Hematopoietic multipotent progenitor cell treated with erythropoietin and hydrocortisone succinate and interleukin-3 and kit ligand, for 6 days (in vitro differentiated cells): ENCODE results near the gene DNAJC5.

Experiments
- DNase-seq: peaks from one replicate; pipeline ENCODE4 v3.0.0-alpha.2; 2015

DNAJC5 gene

DNA sequence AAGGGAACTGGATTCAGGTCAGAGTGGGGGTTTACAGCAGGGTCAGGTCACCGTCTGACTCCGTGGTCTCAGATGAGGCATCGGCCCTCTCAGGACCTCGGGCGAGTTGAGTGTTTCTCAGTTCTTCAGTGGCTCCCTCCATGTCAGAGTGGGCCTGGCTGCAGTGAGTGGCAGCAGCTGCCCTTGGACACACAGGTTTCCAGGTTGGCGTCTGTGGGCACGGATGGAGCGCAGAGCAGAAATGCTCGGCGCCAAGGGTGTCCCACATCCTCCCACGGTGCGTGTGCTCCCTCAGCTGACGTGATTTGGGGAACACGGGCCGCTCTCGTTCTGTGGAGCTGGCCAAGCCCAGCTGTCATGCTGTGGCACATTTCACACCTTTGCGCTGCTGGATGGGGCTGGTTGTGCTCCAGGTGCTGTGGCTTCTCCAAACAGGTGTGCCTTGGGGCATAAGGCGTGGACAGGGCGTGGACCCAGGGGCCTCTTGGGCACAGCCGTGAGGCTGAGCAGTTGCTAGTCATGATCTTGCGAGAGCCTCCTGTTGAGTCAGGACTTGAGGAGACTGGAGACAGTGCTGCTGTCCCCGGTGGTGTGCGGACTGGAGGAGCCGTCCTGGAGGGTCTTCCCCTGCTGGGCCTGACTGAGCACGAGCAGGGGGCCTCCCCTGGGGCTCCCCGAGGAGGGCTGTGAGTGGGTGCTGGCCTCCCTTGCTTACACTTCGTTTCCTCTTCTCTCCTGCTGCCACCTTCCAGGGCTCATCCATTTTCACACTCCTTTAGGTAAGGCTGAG is 9.5 kb upstream of the DNAJC5 start:
- no peak for DNase-seq

DNA sequence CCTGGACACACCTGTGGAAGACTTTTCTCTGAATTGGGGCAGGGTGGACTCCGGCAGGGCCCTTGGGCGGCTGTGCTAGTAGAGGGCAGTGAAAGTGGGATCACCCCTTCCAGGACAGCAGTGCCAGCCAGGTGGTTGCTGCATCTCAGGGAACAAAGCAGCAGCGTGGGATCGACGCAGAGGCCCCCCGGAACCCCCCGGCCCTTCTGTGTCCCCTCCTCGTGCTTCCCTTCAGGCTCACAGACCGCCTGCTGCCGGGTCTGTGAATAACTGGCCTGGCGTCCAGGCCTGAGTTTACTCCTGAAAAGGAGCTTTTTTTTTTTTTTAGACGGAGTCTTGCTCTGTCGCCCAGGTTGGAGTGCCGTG is 8.9 kb upstream of the DNAJC5 start:
- no peak for DNase-seq

DNA sequence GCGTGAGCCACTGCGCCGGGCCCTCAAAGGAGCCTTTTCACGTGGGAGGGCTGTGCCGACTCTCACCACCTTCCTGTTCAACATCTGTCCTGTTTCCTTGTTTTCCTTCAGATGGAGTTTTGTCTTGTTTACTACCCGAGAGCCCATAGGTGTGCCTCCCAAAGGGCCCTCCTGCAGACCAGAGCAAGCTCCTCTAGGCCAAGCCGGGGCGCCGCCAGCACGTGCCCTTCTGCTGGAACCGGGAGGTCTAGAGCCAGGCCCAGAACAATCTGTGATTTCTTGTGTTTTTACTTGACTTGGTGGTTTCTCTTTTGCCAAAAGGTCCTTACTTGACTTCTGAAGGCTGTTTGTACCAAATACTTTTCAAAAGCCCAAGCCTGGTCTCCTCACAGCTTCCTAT is 8.0 kb upstream of the DNAJC5 start:
- DNase-seq: no peak

DNA sequence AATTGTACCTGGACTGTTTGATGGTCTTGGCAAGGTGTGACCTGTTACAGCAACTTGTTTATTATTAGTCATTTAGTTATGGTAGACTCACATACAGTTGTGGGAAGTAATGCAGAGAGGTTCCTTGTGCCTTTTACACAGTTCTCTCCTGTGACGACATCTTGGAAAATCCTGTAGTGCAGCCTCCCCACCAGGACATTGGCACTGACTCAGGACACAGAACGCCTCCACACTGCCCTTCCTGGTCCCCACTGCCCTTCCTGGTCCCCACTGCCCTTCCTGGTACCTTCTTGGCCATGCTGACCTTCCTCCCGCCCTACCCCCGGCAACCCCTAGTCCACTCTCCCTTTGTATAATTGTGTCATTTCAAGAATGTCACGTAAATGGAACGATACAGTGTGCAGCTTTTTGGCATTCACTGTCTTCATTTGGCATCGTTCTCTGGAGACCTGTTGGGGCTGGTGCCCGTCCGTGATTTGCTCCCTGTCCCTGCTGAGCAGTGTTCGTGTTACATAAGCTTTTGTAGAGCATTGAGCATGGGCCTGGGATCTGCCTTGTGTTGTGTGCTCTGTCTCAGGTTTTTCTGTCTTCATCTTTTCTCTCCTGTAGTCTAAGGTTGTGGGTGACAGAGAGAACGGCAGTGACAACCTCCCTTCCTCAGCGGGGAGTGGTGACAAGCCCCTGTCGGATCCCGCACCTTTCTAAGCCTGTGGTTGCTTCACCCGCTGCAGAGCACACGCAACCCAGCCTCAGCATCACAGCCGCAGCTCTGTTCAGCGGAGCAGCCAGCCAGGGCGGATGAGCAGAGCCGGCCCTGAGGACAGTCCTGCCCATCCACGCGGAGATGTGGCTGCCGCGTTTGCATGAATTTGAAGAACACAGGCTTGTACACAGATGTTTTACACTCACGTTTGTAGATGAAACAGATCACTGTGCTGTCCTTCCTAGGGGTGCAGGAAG is 5.4 kb upstream of the DNAJC5 start:
- no peak for DNase-seq

DNA sequence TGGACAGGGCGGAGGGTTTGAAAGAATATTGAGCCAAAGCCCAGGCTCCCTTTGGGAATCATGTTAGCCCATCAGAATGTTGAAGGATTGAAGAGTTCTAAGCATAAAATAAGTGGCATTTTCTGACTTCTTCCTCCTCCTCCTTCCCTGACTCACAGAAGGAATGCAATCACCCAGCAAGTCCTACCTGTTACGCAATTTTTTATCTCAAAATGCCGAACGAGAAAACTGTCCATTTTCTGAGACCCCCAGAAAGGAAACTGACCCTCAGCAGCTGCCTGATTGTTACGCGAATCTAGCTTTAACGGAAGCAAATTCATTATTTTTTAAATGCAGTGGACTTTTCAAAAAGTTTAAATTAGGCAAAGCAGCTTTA is 4.7 kb upstream of the DNAJC5 start:
- no peak for DNase-seq

DNA sequence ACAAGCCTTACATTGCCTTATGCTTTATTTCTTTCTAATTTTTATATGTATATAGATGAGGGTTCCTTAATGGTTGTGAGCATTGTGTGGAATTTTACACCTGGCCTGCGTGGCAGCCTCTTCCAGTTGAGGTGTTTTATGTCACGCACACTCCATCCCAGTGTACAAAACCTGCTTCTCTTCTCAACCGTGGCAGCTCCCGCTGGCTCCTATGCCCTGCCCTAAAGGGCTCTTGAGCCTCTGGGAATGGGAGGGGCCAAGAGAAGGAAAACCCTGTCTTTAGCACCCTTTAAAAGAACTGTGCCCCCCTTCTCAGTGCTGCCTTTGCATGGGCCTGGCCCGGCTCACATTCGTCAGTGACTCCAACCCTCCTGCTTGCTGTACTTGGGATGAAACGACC is 4.3 kb upstream of the DNAJC5 start:
- no peak for DNase-seq

DNA sequence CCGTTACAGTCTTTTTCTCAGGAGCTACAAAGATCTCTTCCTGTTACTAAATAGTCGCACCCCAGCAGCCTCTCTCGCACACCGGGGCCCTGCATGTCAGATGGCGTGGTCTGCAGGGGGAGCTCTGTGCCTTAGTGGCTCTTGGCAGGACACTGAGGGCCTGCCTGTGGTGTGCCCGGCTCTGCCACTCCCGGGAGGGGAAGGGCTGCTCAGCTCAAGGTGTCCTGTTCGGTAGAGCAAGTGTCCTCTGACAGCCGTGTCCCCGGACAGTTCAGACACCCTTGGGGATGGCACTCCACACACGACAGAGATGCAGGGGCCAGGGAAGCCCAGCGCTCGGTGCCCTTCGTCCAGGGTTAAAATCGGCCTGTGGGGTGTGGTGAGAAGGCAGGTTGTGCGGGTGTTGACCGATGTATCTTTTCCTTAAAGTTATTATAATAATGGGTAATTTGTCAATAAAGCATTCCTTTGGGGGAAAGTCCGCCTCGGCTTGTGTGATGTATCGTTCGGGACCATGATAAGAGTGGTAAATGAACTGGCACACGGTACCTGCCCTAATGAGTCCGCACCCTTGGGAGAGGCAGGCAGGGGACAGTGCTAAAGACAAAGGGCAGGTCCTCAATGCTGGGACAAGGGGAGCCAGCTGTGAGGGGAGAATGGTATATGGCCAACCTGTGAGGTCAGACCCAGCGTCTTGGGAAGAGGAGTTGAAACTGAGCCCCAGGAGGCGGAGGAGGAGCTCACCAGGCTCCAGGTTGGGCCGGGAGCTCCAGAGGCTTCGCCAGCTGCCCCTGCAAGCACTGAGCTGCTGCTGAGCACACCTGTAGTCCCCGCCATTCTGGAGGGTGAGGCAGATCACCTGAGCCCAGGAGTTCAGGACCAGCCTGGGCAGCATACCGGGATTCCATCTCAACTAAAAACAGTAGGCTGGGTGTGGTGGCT is 3.6 kb upstream of the DNAJC5 start:
- peak; percentile 30 for DNase-seq

DNA sequence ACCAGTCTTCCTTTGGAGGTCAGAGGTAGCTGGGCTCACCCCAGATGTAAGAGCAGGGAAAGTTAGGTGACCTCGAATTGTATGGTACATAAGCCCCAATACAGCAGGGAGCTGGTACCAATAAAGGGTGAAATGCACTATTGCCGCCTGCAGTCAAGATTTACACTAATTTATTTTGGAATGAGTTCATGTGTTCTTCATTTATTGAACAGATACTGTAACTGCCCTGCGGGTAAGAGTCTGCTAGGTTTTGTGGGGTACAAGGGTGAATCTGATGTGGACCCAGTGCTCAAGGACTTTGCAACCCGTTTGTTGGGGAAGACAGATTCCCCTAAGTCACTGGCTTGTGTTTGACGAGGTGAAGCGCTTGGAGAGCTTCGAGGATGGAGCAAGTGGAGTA is 2.5 kb upstream of the DNAJC5 start:
- DNase-seq: no peak

DNA sequence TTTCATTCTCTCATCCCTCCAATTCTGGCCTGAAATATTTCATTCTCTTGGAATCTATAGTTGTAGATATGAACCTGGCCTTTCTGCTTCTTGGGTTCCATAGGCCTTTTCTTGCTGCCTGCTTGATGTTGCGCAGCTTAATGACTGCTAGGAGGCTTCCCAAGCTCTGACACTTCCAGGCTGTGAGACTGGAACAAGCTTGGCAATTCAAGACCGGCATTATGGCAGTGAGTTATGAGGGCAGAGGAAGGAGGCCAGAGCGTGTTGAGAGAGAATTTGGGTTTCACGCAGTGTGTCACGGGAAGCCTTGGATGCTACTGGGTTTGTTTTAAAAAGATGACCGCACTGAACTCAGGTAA is 948 bp upstream of the DNAJC5 start:
- DNase-seq: no peak

DNA sequence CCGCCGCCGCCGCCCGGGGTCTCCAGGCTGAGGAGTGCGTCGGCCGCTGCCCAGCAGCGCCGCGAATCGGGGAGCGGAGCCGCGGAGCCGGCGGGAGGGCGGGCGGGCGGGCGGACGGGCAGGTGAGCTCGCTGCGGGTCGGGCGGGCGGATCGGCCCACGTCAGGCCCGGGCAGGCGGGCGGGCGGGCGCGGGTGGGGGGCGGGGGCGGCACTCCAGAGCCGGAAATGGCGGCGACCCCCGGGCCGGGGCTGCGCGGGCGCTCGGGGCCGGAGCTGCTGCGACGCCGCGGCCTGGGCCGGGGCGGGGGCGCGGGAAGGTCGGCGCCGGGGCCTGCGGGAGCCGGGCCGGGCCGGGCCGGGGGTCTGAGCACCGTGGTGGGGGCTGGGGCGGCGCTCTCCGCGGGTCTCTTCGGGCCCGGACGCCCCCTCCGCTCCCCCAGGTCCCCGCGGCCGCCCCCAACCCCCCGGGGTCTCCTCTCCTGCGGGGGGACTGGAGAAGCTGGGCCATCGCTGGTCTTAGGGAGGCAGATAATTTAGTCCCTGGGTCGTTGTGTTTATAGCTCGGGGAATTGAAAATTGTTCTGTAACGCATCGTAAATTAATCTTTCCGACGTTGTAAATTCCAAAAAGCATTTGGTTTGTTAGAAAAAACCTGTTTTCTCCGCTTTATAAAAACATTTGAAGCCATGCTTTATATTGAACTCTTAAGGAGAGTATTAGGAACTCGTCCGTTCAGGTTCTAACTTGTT is 451 bp downstream of the DNAJC5 start:
- no peak for DNase-seq

DNA sequence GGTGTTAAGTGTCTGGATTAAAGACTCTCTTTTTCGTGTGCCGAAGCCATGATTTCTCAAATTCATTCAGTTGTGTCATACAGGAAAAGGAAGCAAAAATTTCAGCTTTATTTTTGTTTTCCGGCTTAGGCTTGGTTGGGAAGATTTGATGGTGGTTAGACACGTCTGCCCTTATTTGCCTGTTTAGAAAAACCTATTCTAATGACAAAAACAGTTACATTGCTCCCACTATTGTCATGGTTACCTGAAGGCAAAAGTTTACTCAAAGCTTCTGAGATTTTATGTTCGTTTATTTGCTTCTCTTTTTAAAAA is 982 bp downstream of the DNAJC5 start:
- DNase-seq: peak; percentile 27

DNA sequence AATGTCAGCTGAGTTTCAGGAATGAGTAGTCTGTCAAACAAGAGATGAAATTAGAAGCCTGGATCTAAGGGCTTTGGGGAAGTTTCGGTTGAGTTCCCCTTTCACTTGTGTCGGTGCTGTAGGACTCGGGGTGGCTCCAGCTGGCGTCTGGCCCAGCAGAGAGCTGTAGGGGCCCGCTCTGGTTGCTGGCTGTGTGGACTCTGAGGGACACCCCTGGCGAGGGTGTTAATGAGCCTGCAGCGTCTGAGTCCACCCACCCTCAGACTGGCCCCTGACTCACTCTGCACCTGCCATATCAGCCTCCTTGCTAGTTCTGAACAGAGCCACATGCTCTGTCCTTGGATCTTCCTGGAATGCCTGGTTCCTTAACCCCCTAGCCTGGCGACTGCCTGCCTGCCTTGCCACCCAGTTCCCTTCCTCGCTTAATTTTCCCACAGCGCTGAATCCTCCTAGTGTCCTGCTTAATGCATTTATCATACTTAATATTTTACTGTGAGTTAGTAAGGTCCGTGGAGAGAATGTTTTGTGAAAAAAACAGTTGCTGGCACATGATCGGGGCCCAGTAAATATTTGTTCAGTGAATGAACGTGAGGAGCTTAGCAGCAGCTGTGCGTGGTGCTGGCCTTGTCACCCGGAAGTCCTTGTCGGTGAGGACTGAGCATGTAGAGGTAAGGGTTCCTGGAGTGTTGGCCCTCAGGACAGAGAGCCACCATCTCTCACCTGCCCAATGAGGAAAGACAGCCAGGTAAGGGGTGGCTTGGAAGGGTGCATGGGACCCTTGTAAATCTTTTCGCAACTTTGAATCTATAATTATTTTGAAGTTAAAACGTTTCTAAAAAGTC is 1.6 kb downstream of the DNAJC5 start:
- peak; percentile 76 for DNase-seq

DNA sequence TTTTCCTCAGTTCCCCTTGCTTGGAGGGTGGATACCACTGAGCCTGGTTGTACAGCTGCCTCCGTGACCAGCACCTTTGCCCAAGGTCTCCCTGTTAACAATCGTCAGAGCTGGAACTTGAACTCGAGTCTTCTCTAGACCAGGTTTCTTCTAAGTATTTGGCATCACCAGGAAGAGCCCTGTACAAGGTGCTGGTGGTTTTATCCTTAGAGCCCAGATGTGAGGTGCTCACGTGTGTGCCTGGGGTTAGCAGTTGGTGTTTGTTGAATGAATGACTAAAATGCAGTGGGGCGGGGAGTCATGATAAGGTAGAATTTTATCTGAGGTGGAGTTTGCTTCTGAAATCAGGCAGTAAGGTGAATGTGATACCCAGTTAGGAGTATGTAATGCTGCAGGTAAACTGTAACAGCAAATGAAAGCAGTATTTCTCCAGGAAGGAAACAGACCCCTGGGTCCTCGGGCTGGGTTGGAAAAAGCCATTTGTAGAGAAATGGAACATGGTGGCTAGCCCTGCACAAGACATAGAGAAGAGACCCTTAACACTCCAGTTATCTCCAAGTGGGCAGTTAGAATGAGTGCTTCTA is 3.1 kb downstream of the DNAJC5 start:
- DNase-seq: peak; percentile 24

DNA sequence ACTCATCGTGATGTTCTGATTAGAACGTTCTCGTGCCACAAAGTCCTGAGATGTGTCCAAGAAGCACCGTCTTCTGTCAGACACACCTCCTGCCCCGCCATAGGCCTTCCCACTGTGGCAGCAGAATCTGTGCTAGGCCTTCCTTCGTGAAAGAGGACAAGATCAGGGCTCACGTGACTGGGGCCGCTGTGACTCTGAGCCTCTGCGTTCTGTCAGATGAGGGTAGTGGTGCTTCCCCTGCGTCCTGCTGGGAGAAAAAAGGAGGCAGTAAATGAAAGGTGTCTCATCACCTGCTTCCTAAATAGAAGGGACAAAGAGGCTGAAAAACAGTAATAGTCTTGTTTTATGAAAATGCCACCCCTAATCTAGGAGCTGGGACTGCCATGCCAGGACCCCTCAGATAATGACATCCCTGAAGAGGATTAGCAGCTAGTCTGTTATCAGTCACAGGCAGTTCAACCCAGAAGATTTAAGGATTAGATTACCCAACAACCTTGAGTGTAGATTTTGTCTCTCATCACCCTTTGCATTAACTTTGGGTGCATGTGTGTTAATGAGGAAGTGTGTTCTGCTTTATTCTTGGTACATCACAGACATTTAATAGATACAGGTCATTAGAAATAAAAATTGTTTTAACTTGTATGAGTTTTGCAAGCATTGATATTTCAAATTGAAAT is 4.1 kb downstream of the DNAJC5 start:
- DNase-seq: peak; percentile 62

DNA sequence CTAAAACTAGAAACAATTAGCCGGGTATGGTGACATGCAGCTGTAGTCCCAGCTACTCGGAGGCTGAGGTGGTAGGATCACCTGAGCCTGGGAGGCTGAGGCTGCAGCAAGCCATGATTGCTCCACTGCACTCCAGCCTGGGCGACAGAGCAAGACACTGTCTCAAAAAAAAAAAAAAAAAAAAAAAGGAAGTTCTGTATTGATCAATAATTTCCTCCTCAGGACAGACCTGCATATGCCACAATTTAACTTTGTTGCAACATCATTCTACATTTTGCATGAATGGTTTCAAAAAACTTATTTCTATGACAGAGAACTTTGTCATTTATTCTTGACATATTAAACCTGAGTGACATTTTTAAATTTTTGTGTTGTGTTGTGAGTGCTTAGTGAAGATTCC is 5.5 kb downstream of the DNAJC5 start:
- peak; percentile 42 for DNase-seq

DNA sequence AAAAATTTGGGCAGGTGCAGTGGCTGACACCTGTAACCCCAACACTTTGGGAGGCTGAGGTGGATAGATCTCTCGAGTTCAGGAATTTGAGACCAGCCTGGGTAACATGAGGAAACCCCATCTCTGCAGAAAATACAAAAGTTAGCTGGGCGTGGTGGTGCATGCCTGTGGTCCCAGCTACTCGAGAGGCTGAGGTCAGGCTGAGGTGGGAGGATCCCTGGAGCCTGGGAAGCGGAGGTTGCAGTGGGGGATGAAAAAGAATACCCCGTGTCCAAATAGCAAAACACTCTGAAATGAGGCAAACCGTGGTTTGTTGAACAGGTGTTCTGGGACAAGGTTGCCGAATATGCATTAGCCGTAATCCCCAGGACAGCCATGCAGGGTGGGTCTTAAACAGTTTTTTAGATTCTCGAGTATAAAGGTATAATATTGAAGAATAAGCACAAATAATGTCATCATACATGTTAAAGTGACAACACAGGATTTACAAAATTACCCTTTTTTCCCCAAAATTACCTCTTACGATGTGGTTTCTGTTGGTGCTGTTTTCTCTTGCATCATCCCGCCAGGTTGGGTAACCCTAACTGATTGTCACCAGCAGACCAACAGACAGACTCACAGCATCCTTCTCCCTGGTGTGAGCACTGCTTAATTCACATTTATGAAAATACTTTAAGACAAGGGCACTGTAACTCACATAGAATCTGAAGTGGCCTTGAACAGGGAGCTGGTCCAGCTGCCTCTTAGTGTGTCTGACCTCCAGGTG is 9.1 kb downstream of the DNAJC5 start:
- DNase-seq: peak; percentile 56

DNA sequence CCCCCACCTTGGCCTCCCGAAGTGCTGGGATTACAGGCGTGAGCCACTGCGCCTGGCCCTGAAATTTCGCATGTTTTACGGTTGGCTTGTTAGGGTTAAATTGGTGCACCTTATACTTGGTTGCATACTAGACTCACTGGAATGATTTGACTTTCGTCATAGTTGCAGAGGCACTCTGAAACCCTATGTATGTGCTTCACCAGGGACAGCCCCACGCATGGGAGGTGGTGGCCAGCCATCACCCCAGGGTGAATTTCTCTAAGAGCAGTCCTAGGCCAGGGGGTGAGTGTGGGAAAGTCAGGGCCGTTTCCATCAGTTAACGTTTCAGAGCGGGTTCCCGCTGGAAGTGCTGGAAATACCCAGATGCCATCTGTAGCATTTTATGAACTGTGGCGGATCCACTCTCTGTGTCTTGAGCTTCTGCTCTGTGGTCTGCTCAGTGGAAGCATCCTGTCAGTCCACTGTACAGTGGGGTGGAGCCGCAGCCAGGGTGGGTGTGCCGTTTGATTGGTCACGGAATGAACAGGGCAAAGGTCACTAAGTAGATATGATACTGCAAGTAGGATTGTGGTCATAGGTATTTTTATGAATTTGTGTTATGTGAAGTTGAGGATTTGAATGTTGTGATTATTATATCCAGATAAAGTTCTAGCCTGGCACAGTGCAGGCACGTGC is 13.2 kb downstream of the DNAJC5 start:
- DNase-seq: no peak

DNA sequence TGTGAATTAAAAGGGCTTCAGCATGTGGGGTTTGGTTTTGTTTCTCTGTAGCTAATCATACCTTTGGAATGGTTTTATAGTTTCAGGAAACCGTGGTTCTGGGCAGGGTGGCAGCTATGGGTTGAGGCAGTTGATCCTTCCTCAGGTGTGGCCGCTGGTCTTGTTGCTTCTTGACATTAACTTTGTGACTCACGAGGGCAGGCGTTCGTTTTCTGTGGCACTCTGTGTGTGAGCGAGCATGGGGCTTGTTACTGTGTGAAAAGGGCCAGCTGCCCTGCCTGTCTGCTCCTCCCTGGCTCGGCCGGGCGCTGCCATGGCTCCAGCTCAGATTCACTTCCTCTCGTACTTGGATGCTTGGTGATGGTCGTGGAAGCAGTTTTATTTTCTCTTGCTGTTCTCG is 16.2 kb downstream of the DNAJC5 start:
- DNase-seq: no peak

DNA sequence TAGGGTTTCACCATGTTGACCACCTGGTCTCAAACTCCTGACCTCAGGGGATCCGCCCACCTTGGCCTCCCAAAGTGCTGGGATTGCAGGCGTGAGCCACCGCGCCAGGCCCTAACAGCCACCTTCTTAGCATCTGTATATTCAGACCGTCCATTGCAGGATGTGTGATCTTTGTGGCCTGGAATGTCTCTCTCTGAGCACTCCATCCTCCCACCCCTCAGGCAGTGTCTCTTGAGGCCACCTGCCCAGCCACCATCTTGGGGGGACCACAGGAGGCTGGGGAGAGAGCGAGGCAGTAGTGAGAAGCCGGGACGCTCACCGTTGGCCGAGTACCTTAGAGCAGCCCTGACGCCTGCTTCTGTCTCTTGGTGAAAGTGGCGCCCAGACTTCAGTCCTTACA is 18.8 kb downstream of the DNAJC5 start:
- DNase-seq: no peak
